Gastroesophageal sphincter (tissue), 3 donors: ENCODE data around the gene SLMAP.

Source experiments
- EP300 ChIP-seq: sonication (generic); formaldehyde crosslinking; IDR thresholded peaks from one replicate; pipeline ENCODE4 v1.6.1; 2017; ENCODE audit warnings: antibody characterized with exemption, mild to moderate bottlenecking
- POLR2A ChIP-seq, 2 donors: fragments of 450-650 bp; IDR thresholded peaks; one replicate each; pipeline ENCODE4 v1.6.1; 2017; ENCODE audit warnings: antibody characterized with exemption in 2 of 2, mild to moderate bottlenecking in 2 of 2, moderate library complexity in 1 of 2
- POLR2AphosphoS5 ChIP-seq: sonication (generic); formaldehyde crosslinking; IDR thresholded peaks from one replicate; pipeline ENCODE4 v1.6.1; 2017; ENCODE audit warnings: antibody characterized with exemption
- TF ChIP-seq, protein P1 (sequence below), 4 experiments: fragments of 200-600 bp in 2 of 4; fragments of 450-650 bp in 2 of 4; sonication (generic) in 1 of 4; IDR thresholded peaks; one replicate each; pipeline ENCODE4 v1.5.1; 2017 to 2019; ENCODE audit warnings: antibody characterized with exemption in 4 of 4, mild to moderate bottlenecking in 2 of 4, moderate library complexity in 2 of 4

DNA sequence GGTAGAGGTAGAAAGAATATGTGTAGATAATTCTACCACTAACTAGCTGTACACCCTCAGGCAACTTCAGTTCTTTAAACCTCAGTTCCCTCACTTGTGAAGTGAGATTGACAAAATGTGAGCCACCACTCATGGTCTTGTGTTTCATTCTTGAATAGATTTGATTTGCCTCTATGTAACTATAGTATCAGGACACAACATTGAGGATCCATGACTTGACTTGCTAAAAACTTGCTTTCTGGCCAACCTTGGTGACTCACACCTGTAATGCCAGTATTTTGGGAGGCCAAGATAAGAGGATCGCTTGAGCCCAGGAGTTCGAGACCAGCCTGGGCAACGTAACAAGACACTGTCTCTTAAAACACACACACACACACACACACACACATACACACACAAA lies 136.3 kb downstream of the SLMAP start:
- TF ChIP-seq, protein P1, sequence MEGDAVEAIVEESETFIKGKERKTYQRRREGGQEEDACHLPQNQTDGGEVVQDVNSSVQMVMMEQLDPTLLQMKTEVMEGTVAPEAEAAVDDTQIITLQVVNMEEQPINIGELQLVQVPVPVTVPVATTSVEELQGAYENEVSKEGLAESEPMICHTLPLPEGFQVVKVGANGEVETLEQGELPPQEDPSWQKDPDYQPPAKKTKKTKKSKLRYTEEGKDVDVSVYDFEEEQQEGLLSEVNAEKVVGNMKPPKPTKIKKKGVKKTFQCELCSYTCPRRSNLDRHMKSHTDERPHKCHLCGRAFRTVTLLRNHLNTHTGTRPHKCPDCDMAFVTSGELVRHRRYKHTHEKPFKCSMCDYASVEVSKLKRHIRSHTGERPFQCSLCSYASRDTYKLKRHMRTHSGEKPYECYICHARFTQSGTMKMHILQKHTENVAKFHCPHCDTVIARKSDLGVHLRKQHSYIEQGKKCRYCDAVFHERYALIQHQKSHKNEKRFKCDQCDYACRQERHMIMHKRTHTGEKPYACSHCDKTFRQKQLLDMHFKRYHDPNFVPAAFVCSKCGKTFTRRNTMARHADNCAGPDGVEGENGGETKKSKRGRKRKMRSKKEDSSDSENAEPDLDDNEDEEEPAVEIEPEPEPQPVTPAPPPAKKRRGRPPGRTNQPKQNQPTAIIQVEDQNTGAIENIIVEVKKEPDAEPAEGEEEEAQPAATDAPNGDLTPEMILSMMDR (IDR thresholded peaks at IDR 0.05), result no peak
- TF ChIP-seq POLR2A (IDR thresholded peaks at IDR 0.05), result no peak
- no peak for TF ChIP-seq EP300
- peak; percentile 49 for TF ChIP-seq POLR2AphosphoS5
